K562 (cell line): ENCODE data around the gene MILR1. TPM values are rescaled to one million over a fixed set of nuclear protein-coding genes. Genes with fewer than 3 reads are reported as not detected.

Source experiments
- CBX1 ChIP-seq: sonication (generic); IDR thresholded peaks from 2 replicates; pipeline ENCODE4 v1.6.1; 2016; ENCODE audit warnings: antibody characterized with exemption, low read depth, mild to moderate bottlenecking
- CEBPG ChIP-seq, 3 experiments: fragments of 200-800 bp in 1 of 3; sonication (Bioruptor generic) in 1 of 3; sonication (generic) in 1 of 3; formaldehyde crosslinking in 1 of 3; IDR thresholded peaks in 2 of 3; conservative IDR thresholded peaks in 1 of 3; 2 replicates each; pipeline versions ENCODE4 v1.6.1 to v1.8.0; 2016 to 2022; ENCODE audit warnings: missing compliant biosample characterization in 2 of 3, missing genetic modification characterization in 2 of 3, mild to moderate bottlenecking in 1 of 3, missing genetic modification reagents in 1 of 3
- CSDE1 ChIP-seq, 2 experiments: fragments of 450-650 bp; IDR thresholded peaks; 2 replicates each; pipeline ENCODE4 v1.6.1; 2016; ENCODE audit warnings: mild to moderate bottlenecking in 1 of 2
- DPF2 ChIP-seq: fragments of 450-650 bp; IDR thresholded peaks from 2 replicates; pipeline ENCODE4 v1.6.1; 2016
- FOXK2 ChIP-seq, 2 experiments: fragments of 450-650 bp; IDR thresholded peaks in 1 of 2; conservative IDR thresholded peaks in 1 of 2; 2 replicates each; pipeline ENCODE4 v1.6.1; 2016; ENCODE audit warnings: low read depth in 2 of 2, mild to moderate bottlenecking in 1 of 2
- HNRNPLL ChIP-seq: fragments of 200-400 bp; formaldehyde crosslinking; IDR thresholded peaks from 2 replicates; pipeline ENCODE4 v1.6.1; 2017; ENCODE audit warnings: low read length, low read depth, mild to moderate bottlenecking; ENCODE audit not compliant: poor library complexity, severe bottlenecking
- JUN ChIP-seq, 2 experiments: sonication (generic) in 1 of 2; formaldehyde crosslinking in 1 of 2; IDR thresholded peaks; 2 replicates each; pipeline versions ENCODE4 v1.6.1 to v1.8.0; 2012 to 2022; ENCODE audit warnings: borderline replicate concordance in 2 of 2, mild to moderate bottlenecking in 2 of 2, improper control_type of control experiment in 1 of 2, low read depth in 1 of 2, low read length in 1 of 2, missing genetic modification reagents in 1 of 2
- KLF1 ChIP-seq: fragments of 450-650 bp; IDR thresholded peaks from 2 replicates; pipeline ENCODE4 v1.6.1; 2016; ENCODE audit warnings: missing genetic modification characterization, missing compliant biosample characterization
- KLF6 ChIP-seq: fragments of 250-450 bp; sonication (Bioruptor Pico); IDR thresholded peaks from 2 replicates; pipeline ENCODE4 v1.4.0; 2020; ENCODE audit warnings: mild to moderate bottlenecking, moderate library complexity, borderline replicate concordance
- MAFK ChIP-seq: IDR thresholded peaks from 2 replicates; pipeline ENCODE4 v1.6.1; 2011; ENCODE audit warnings: low read length, improper control_type of control experiment
- NCOA1 ChIP-seq: fragments of 450-650 bp; IDR thresholded peaks from 2 replicates; pipeline ENCODE4 v1.6.1; 2016; ENCODE audit warnings: low read depth
- PHB2 ChIP-seq: fragments of 450-650 bp; IDR thresholded peaks from 2 replicates; pipeline ENCODE4 v1.6.1; 2017; ENCODE audit warnings: low read depth
- PHF20 ChIP-seq: fragments of 450-650 bp; IDR thresholded peaks from 2 replicates; pipeline ENCODE4 v1.6.1; 2018; ENCODE audit not compliant: partially characterized antibody
- PPARD ChIP-seq: fragments of 250-450 bp; sonication (Bioruptor Pico); IDR thresholded peaks from 2 replicates; pipeline ENCODE4 v1.8.0; 2022; ENCODE audit warnings: inconsistent platforms, mild to moderate bottlenecking, moderate library complexity
- RBM14 ChIP-seq: fragments of 200-400 bp; formaldehyde crosslinking; IDR thresholded peaks from 2 replicates; pipeline ENCODE4 v1.6.1; 2018; ENCODE audit warnings: low read depth, mild to moderate bottlenecking, low read length, moderate library complexity, borderline replicate concordance; ENCODE audit not compliant: insufficient read depth
- SAP30 ChIP-seq: fragments of 200-600 bp; sonication (generic); IDR thresholded peaks from 2 replicates; pipeline ENCODE4 v1.6.1; 2012; ENCODE audit warnings: borderline replicate concordance, low read depth, mild to moderate bottlenecking, moderate library complexity, low read length, control low read depth, inconsistent platforms; ENCODE audit not compliant: insufficient read depth, poor library complexity, severe bottlenecking
- SUPT5H ChIP-seq: fragments of 450-650 bp; IDR thresholded peaks from 2 replicates; pipeline ENCODE4 v1.6.1; 2016
- YY1 ChIP-seq, 3 experiments: IDR thresholded peaks; 2 replicates each; pipeline ENCODE4 v1.6.1; 2011; ENCODE audit warnings: low read length in 2 of 3, mild to moderate bottlenecking in 2 of 3, moderate library complexity in 2 of 3, borderline replicate concordance in 1 of 3, control low read depth in 1 of 3, low read depth in 1 of 3; ENCODE audit not compliant: insufficient read depth in 3 of 3, insufficient replicate concordance in 2 of 3, control insufficient read depth in 1 of 3, insufficient read length in 1 of 3; ENCODE audit errors: extremely low read depth in 1 of 3
- ZEB2 ChIP-seq: fragments of 450-650 bp; IDR thresholded peaks from 2 replicates; pipeline ENCODE4 v1.6.1; 2016
- ZNF431 ChIP-seq: sonication (generic); formaldehyde crosslinking; IDR thresholded peaks from 2 replicates; pipeline ENCODE4 v1.8.0; 2022; ENCODE audit warnings: mild to moderate bottlenecking, missing genetic modification reagents
- polyA plus RNA-seq, 8 experiments: library from polyadenylated mRNA; depleted of rRNA in 4 of 8; stranded (reverse) in 5 of 8; unstranded in 3 of 8; fragments of >200 nt; fragmentation: Nextera tagmentation in 2 of 8; fragmentation: Illumina TruSeq in 1 of 8; extraction: Ambion mirVana in 2 of 8; extraction: Trizol in 1 of 8; gene quantifications; 2 replicates each; pipeline versions ENCODE4 v1.2.1 to v1.2.3, GENCODE V29; 2011 to 2014; ENCODE audit warnings: inconsistent platforms in 1 of 8, missing spikeins in 1 of 8
- total RNA-seq, 7 experiments: library from RNA; depleted of rRNA in 6 of 7; stranded (reverse); fragments of >200 nt in 6 of 7; fragmentation: Illumina TruSeq in 2 of 7; extraction: Trizol in 2 of 7; gene quantifications; 2 replicates each; pipeline versions ENCODE4 v1.2.1 to v1.2.3, GENCODE V29; 2011 to 2021; ENCODE audit warnings: low replicate concordance in 1 of 7
- TF ChIP-seq, protein P1 (sequence below): fragments of 450-650 bp; formaldehyde crosslinking; conservative IDR thresholded peaks from 2 replicates; pipeline ENCODE4 v1.4.0; 2022; ENCODE audit warnings: mild to moderate bottlenecking, missing genetic modification characterization
- TF ChIP-seq, protein P2 (sequence below): fragments of 450-650 bp; formaldehyde crosslinking; IDR thresholded peaks from 2 replicates; pipeline ENCODE4 v1.4.0; 2020; ENCODE audit warnings: mild to moderate bottlenecking, moderate library complexity
- TF ChIP-seq, protein P3 (sequence below): fragments of 450-650 bp; IDR thresholded peaks from 2 replicates; pipeline ENCODE4 v1.6.1; 2016; ENCODE audit warnings: missing biosample characterization, missing genetic modification characterization

Gene MILR1
- total and polyA plus RNA-seq, 9 of the 15 experiments (the other 6 are each of a cell fraction or from before 2014, with no cell fraction given), result 3.8 to 14.1 (median 7.1) TPM

DNA sequence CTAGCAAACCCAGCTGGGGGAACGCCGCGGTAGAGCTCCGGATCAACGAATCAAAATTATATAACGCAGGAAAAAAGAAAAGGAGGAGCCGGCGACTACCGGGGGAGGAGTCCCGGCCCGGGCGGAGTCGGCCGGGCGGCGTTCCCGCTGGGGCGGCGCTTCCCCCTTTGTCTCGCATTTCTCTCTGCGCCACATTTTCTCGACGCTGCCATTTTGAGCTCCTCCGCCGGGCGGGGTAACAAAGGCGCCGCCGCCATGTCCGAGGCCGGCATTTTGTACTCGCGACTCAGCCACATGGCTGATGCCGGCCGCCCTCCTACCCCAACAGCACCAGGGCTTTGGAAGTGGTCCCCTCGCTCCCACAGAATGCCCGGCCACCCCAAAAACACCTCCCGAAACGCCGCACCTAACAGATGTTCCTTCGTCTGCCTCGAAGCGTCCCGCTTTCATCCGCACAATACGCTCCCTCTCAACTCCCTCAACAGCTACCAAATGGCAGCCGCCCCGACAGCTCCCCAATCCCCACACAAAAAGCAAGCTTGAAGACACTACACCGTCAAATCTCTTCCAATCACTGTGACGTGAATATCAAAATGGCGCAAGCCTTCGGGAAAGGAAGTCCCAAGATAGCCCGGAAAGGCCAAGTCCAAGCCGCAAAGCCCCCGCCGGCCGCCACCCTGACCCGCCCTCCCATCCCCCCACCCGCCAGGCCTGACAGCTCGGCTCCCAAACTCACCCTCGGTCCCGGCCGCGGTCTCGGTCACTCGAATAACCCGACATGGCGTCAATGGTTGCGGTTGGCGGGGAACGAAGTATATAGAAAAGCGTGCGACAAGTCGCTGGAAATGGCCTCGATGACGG lies 56.7 kb downstream of the MILR1 start (continued):
- TF ChIP-seq, protein P1, sequence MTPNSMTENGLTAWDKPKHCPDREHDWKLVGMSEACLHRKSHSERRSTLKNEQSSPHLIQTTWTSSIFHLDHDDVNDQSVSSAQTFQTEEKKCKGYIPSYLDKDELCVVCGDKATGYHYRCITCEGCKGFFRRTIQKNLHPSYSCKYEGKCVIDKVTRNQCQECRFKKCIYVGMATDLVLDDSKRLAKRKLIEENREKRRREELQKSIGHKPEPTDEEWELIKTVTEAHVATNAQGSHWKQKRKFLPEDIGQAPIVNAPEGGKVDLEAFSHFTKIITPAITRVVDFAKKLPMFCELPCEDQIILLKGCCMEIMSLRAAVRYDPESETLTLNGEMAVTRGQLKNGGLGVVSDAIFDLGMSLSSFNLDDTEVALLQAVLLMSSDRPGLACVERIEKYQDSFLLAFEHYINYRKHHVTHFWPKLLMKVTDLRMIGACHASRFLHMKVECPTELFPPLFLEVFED, result peak; percentile 72; the same call in 1 of the 2 replicates
- TF ChIP-seq ZNF431 (CRISPR knock-in tag), result no peak
- no peak for TF ChIP-seq PPARD (CRISPR knock-in tag)
- TF ChIP-seq CBX1, result 0 out of 2 replicates have a peak, but pooled peaks have one; percentile 19
- TF ChIP-seq YY1 (IDR thresholded peaks at IDR 0.05; ENCODE audit: borderline replicate concordance in 1 of 3, control insufficient read depth in 1 of 3, extremely low read depth in 1 of 3, insufficient read depth in 3 of 3, insufficient read length in 1 of 3, insufficient replicate concordance in 2 of 3, low read depth in 1 of 3, low read length in 2 of 3), result peak; percentile 90 to 97 (median 97)
- TF ChIP-seq CSDE1 (IDR thresholded peaks at IDR 0.05), result peak; percentile 60 to 76; a peak in 3 of 4 replicates
- 0 out of 2 replicates have a peak, but pooled peaks have one; percentile 26 for TF ChIP-seq CEBPG (CRISPR knock-in tag; IDR thresholded peaks at IDR 0.05)
- no peak for TF ChIP-seq CEBPG (tag; conservative IDR thresholded peaks at IDR 0.05 in 1 of 2, IDR thresholded peaks at IDR 0.05 in 1 of 2)
- peak; percentile 77 for TF ChIP-seq SAP30
- peak; percentile 48 for TF ChIP-seq HNRNPLL
- TF ChIP-seq, protein P2, sequence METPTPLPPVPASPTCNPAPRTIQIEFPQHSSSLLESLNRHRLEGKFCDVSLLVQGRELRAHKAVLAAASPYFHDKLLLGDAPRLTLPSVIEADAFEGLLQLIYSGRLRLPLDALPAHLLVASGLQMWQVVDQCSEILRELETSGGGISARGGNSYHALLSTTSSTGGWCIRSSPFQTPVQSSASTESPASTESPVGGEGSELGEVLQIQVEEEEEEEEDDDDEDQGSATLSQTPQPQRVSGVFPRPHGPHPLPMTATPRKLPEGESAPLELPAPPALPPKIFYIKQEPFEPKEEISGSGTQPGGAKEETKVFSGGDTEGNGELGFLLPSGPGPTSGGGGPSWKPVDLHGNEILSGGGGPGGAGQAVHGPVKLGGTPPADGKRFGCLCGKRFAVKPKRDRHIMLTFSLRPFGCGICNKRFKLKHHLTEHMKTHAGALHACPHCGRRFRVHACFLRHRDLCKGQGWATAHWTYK (CRISPR knock-in tag), result peak; percentile 81; the same call in 1 of the 2 replicates
- peak; percentile 18 for TF ChIP-seq SUPT5H
- TF ChIP-seq KLF6, result no peak
- TF ChIP-seq PHB2, result 0 out of 2 replicates have a peak, but pooled peaks have one; percentile 13
- no peak for TF ChIP-seq KLF1 (tag)
- no peak for TF ChIP-seq PHF20
- TF ChIP-seq FOXK2 (conservative IDR thresholded peaks at IDR 0.05 in 1 of 2, IDR thresholded peaks at IDR 0.05 in 1 of 2; ENCODE audit: low read depth in 2 of 2), result 0 out of 4 replicates have a peak, but pooled peaks of 1 of the 2 experiments have one; percentile 9
- TF ChIP-seq RBM14, result peak; percentile 99; the same call in 1 of the 2 replicates
- no peak for TF ChIP-seq JUN (IDR thresholded peaks at IDR 0.05; ENCODE audit: borderline replicate concordance, low read depth, low read length)
- no peak for TF ChIP-seq JUN (CRISPR knock-in tag; IDR thresholded peaks at IDR 0.05; ENCODE audit: borderline replicate concordance)
- TF ChIP-seq NCOA1, result no peak
- TF ChIP-seq DPF2, result no peak
- TF ChIP-seq, protein P3, sequence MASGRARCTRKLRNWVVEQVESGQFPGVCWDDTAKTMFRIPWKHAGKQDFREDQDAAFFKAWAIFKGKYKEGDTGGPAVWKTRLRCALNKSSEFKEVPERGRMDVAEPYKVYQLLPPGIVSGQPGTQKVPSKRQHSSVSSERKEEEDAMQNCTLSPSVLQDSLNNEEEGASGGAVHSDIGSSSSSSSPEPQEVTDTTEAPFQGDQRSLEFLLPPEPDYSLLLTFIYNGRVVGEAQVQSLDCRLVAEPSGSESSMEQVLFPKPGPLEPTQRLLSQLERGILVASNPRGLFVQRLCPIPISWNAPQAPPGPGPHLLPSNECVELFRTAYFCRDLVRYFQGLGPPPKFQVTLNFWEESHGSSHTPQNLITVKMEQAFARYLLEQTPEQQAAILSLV (tag), result no peak
- TF ChIP-seq ZEB2, result no peak
- TF ChIP-seq MAFK, result no peak
